D341Med (cell line): ENCODE measurements around the gene NMRAL1.
A peak's percentile ranks its signal among the peaks of the same experiment; 100 is the strongest.

Experiments
- DNase-seq: peaks from one replicate; pipeline ENCODE4 v3.0.0; 2012; ENCODE audit warnings: low spot score

Gene NMRAL1

DNA sequence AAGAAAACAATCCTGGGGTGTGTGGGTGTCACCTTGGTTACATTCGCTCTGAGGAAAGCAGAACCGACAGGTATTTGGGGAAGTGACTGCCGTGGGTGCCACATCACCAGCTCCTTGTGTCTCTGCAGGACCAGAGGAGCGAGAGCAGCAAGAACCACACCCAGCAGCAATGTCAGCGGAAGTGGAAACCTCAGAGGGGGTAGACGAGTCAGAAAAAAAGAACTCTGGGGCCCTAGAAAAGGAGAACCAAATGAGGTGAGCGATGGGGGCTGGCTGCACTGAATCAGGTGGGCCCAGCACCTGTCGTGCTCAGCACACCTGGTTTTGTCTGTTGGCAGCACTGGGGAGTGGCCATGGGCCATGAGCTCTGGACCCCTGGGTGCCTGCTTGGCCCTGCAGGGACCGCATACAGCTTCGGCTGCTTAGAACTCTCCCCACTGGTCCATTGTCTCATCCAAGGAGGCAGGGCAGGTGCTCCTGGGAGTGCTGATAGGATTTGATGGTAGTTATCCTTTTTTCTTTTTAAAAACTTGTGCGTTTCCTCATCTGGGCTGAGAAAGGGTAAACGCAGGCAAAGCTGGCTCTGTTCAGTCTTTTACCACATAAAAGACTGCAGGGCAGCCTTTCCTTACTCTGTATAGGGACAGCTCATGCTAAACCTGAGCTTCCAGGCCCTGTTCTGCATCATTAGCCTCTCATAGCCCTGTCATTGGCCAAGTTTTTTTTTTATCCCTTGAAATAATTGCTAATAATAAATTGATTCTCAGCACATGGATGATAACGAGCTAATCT, 31.1 kb upstream of the NMRAL1 start:
- no peak for DNase-seq

DNA sequence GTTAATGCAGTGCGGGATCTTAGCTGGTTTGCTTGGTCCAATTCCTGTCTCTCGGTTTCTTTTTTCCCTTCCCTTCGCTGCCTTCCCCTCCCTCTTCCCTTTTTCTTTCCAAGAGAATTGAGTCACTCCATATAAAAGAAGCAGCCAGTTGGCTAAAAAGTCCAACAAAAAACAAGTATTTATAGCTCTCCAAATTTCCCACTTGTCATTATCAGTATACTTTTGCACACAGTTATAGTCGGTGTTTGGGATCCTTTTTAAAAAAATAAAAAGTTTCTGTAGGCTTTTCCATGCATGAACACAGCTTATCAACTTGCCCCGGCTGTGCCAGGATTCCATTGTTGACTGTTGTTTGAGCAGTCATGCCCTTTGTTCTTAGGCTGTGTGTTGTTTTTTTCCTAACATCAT, 26.6 kb upstream of the NMRAL1 start:
- DNase-seq, result no peak

DNA sequence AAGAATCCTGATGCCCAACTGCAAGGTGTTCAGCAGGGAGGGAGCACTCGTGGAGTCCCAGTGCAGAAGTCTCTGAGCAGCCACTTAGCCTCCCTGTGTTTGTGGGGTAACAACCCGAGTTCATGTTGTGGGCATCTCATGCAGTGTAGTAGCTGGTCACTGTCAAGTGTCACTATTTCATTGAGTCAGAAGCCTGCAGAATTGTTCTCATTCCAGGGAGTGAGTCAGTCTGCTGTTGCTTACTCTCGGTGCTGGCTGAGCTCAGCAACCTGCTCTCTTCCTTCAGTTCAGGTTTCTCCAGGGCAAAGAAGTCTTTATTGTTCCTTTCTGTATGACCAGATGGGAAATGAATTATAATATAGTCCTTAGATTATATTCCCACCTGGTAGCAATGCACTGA, 25.8 kb upstream of the NMRAL1 start:
- DNase-seq, result no peak

DNA sequence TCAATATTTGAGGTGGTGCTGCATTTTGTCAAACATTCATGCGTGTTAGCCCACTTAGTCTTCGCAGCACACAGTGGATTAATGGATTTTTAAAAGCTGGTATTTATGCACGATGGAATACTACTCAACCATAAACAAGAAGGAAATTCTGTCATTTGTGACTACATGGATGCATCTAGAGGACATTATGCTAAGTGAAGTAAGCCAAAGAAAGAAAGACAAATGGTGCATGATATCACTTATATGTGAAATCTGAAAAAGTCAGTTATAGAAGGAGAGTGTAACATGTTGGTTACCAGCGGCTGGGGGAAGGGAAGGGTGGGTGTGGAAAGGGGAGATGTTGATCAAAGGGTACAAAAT, 24.8 kb upstream of the NMRAL1 start:
- no peak for DNase-seq

DNA sequence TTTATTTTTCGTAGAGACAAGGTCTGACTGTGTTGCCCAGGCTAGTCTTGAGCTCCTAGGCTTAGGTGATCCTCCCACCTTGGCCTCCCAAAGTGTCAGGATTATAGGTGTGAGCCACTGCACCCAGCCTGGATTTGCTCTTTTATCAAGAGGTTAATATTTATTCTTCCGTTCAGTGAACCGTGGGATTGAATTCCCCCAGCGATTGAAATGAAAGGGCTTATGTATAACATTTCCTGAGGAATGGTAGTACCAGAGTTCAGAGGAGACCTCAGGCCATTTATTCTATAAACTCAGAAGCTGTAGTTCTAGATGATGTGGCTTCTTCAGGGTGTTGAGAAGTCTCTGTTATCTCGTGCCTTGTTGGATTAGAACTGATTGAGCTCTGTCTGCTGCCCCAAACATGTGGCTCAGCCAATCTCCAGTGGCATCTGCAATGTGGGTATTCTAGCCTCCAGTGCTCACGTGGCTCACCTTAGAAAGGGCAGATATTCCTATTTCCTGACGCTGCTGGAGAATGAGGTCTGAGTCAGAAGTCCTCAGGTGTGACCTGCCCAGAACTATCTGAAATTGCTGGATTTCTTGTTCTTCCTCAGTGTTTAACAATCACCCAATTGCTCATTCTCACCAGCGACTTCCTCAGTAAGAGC, 24.2 kb upstream of the NMRAL1 start:
- DNase-seq, result no peak

DNA sequence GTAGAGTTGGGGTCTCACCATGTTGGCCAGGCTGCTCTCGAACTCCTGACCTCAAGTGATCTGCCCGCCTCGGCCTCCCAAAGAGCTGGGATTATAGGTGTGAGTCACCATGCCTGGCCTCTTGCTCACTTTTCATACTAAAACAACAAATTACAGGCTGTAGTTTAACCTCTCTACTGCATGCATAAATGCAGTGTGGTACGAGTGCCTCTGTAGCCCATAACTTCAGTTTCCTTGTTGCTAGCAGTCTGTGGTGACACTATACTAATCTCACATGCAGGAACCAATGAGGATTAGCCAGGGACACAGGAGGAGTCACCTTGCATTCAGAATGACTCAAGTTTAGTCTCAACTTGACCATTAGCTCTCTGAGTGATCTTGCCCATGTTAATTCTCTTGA, 21.9 kb upstream of the NMRAL1 start:
- no peak for DNase-seq

DNA sequence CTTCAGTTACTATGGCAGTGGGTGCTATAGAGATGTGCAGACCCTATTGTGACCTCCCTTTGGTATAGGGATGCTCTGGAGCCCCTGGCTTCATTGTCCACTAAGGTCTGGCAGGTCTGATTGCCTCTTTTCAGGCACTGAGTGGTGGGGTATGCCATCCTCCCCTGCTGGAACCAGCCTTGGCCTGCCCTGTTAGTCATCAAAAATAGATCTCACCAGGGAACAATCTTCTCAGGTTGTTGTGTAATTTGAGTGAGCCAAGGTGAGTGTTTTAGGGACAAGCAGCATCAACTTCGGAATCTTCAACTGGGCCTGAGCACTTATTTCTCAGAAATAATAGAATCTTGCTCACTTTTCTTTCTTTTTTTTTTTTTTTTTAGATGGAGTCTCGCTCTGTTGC, 21.3 kb upstream of the NMRAL1 start:
- no peak for DNase-seq

DNA sequence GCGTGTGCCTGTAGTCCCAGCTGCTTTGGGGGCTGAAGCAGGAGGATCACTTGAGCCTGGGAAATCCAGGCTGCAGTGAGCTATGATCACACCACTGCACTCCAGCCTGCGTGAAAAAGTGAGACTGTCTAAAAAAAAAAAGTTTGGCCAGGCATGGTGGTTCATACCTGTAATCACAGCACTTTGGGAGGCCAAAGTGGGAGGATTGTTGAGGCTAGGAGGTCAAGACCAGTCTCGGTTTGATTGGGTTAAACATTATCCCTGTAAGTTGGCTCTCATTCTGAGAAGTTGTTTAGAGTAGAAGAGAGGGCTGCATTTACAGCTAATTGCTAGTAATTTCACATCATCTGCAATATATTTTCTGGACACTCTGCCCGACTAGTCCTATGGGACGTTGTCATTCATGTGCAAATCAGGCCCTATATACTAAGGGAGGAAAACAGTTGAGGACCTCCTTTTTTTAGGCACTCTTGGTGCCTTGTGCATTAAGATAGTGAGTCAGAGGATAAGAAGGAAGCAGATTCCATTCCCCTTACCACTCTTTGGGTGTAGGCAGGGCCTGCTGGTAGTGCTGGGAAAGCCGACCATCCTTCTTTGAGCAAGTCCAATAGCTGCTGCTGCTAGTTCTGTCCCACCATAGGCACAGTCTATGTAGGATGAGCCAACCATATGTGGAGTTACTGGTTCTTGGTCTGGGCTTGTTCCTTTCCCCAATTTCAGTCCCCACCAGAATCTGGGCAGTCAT, 20.5 kb upstream of the NMRAL1 start:
- no peak for DNase-seq

DNA sequence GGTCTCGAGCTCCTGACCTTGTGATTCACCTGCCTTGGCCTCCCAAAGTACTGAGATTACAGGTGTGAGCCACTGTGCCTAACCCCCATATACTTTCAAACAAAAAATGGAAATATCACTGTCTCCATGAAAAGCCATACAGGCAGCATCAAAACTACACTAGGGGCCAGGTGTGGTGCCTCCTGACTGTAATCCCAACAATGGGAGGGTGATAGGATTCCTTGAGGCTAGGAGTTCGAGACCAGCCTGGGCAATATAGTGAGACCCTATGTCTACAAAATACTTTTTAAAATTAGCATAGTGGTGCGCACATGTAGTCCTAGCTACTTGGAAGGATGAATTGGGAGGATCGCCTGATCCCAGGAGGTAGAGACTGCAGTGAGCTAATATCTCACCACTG, 17.5 kb upstream of the NMRAL1 start:
- DNase-seq, result no peak

DNA sequence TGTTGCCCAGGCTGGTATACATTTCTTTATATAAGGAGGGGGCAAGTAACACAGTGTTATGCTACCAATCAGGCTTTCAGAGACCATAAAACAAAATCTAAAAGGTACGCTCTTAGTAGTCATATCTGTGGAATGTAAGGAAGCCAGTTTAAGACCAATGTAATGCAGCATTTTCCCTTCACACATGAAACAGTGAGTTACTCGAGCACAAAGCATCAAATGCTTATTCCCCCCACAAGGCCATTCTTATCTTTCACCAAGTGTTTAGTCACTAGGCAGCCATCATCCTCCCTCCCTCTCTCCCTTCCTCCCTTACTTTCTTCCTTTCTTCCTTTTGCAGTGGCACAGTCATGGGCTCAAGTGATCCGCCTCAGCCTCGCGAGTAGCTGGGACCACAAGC, 14.6 kb upstream of the NMRAL1 start:
- no peak for DNase-seq

DNA sequence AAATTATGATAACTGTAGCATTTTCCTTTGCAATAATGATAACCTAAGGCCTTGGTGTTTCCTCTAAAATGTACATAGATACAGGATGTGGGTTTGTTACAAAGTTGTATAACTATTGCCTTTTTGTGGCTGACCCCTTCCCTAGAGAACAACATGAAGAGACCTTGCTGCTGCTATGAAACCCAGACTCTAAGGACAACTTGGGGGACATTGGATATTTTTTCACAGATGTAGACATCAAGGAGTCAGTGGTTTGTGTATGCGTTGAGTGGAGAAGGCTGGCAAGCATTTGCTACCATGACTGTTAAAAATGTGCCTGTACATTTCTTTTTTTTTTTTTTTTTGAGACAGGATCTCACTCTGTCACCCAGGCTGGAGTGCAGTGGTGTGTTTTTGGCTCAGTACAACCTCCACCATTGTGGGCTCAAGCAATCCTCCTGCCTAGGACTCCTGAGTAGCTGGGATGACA, 14.1 kb upstream of the NMRAL1 start:
- no peak for DNase-seq

DNA sequence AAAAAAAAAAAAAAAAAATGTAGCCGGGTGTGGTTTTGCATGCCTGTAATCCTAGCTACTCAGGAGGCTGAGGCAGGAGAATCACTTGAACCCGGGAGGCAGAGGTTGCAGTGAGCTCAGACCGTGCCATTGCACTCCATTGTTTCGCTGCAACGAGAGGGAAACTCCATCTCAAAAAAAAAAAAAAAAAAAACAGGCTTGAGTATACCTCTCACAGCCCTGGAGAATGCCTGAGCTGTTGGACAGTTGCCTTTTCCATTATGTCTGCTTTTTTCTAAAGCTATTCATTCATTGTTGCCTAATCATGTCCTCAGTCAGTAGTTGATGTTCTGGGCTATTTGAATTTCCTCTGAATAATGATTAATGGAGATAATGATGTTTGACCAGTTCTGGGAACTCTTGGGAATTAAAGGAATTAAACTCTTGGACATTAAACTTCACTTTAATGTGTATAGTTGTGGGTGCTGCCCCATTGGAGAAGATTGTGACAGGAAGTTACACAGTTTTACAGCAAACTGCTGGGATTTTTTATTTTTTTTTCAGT, 13.6 kb upstream of the NMRAL1 start:
- no peak for DNase-seq

DNA sequence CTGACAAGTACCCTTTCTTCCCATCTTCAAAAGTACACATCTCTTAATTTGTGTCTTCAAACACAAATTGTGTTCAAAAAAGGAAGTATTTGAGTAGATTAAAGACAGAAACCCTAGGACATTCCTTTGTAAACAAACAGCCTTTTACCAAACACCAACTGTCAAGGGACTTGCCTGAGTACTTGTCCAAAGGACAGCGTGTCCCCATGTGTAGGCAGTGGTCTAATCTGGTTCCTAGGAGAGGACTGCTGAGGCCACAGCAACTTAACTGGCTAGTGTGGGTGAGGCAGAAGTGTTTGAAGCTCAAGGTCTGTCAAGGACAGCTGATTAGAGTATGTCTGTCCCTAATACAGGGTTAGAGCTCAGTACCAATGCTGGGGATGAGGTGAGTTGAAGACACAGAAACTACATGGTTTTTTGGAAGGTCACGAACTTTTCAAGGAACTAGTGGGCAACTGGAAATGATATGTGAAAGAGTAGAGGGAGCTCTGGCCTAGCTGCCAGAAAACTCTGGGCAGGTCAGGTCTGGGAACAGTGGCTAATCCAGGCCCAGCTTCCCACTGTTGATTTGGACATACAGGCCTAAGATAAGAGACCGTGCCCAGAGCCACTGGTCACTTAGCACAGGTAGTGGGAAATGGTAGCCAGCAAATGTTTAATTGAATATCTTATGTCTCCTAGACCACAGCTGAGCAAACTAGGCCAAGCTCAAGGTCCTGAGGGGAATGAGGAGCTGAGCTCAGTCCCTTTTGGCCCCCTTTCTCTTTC, 11.9 kb upstream of the NMRAL1 start:
- DNase-seq, result no peak

DNA sequence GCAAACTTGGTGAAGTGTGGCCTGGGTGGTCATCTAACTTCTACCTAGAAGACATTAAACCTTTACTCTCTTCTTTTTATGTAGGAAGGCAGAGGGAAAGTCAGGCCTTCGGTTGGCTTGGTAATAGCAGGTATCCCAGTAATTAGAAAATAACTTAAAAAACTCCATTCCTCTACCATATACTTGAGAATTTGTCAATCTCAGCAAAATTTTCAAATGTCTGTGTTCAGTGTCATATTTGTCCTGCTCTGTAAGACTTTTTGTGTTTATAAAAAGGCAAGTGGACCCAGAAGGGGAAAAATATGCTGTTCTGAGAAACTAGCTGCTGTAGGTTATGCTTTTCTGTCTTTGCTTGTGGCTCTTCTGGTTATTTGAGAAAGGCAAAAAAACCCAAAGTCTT, 7.5 kb upstream of the NMRAL1 start:
- DNase-seq, result no peak

DNA sequence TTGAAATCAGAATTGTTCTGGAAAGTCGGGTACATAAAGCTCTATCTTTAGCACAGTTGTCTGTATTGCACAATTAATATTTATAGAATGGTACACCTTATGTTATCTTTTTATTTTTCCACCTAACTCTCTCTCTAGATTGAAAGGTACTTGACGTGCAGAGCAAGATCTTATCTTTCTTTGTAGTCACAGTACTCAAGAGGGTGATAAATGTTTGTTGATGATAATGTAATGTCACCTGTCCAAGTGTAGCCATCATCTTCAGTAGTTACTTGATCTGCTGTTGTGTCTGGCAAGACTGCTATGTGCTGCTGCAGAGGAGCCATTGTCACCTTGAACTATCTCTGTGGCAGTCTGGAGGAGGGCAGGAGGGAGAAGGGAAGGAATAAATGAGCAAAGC, 7.1 kb upstream of the NMRAL1 start:
- no peak for DNase-seq

DNA sequence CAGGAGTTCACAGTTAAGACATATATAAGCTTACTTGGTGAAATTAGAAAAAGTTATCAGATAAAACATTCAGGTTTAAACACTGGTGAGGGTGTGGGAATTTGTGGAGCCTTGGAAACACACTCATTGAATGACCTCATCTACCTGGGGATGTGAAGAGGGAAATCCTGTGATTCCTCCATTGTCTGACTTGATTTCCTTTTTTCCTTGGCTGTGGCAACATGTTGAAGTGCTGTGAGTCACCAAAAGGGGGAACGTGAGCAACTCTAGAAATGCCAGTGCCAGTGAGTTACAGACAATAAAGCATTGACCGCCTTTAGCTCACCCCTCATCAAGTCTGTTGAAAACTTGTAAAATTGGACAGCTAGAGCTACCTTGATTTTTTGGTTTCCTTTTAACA, 3.5 kb upstream of the NMRAL1 start:
- no peak for DNase-seq

DNA sequence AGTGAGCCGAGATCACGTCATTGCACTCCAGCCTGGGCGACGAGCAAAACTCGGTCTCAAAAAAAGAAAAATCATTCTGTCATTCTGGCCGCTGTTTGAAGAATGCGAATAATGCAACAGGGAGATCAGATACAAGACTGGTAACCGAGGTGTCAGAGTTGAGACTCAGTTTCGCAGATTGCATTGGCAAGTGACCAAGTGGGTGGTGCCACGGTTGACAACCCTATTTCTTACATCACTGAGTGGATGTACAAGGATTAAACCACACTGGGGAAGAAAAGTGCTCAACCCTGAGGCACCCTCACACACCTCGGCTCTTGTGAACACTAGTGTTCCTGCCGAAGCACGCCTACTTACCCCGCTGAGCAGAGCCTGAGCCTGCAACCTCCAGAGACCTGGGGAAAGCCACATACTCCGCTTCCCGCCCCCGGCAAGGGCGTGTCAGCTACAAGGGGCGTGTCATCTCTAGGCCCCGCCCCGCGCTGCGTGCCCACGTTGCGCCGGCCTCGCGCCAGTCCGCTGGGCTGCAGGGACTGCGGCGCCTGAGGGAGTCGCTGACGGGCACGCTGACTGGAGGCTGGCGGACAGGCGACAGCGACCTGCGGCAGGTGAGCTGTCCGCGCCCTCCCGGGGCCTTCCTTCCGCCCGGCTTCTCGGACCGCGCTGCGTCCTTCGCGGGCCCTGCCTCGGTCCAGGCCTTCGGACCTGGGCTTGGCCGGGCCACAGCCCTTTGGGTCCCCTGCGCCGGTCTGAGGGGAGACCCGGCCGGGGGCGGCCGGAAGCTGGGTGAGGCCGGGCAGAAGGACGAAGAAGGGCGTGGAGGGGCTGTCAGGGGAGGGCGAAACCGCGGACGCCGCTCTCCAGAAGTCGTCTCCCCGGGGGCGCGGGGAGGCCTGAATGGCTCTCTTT, 1.7 kb upstream of the NMRAL1 start, which contains the start of gene HMOX2:
HMOX2 (plus strand) TSS at position 519 of the 909 bp plus-strand sequence. CDS start 29,127 bp downstream, outside the sequence.
- DNase-seq, result peak; percentile 97

DNA sequence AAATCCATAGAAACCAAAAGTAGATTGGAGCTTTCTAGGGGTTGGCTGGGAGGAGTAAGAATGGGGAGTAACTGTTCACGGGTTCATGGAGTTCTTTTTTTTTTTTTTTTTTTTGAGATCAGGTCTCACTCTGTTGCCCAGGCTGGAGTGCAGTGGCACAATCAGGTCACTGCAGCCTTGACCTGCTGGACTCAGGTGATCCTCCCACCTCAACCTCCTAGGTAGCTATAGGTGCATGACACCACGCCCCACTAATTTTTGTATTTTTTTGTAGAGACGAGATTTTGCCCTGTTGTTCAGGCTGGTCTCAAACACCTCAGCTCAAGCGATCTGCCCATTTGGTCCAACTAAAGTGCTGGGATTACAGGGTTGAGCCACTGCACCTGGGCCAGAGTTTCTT, 1.5 kb downstream of the NMRAL1 start:
- DNase-seq, result no peak

DNA sequence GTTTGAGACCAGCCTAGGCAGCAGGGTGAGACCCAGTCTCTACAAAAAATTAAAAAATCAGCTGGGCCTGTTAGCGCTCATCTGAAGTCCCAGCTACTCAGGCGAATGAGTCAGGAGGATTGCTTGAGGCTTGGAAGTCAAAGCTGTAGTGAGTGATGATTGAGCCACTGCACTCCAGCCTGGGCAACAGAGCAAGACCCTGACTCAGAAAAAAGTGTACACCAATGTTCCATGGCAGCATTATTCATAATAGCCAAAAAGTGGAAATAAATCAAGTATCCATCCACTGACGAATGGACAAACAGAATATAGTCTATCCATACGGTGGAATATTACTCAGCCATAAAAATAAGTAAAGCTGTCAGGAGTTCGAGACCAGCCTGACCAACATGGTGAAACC, 2.6 kb downstream of the NMRAL1 start:
- no peak for DNase-seq

DNA sequence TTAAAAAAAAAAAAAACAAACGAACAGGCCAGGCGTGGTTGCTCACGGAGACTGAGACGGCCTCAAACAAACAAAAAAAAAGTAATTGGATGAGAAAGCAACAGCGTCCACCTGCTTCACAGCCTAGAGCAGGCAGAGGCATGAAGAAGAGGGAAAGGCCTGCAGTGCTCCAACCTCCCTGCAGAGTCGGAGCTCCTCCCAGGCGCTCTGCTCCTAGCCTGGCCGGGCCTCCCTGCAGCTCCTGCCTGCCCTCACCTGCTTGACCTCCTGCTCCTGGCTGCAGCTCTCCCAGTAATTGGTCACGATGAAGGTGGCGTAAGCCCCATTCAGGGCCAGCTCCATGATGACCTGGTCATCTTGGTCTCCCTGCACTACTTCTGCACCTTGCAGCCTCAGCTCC, 5.5 kb downstream of the NMRAL1 start:
- DNase-seq, result no peak

DNA sequence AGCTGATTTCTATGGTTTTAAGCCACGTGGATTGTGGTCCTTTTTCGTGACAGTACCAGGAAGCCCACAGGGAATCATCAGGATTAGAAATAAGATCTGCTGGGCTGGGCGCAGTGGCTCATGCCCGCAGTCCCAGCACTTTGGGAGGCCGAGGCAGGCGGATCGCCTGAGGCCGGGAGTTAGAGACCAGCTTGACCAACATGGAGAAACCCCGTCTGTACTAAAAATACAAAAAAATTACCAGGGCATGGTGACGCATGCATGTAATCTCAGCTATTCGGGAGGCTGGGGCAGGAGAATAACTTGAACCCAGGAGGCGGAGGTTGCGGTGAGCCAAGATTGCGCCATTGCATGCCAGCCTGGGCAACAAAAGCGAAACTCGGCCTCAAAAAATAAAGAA, 6.5 kb downstream of the NMRAL1 start:
- no peak for DNase-seq
